ENCODE data around the gene DAPK3. TPM values are rescaled to one million over a fixed set of nuclear protein-coding genes. Genes with fewer than 3 reads are reported as not detected.

DAPK3 gene
- total RNA-seq, 1 donor from 2014 or later: 105 TPM

GRCh38 chr19:3976495-3977241 is 5.8 kb upstream of the DAPK3 start:
- H3K4me3 ChIP-seq (ENCODE audit: low read depth, low read length): no peak overlapping the region
- no peak for TF ChIP-seq CTCF (IDR thresholded peaks at IDR 0.05; ENCODE audit: insufficient read depth, low read length, severe bottlenecking)
- DNase-seq (ENCODE audit: low read depth) (no peak), FAIRE-seq (no peak)
- peaks cover 58% of the 10 kb centered on the region for H3K36me3 ChIP-seq (ENCODE audit: control insufficient read depth, insufficient read depth, low read length)
- H3K27me3 ChIP-seq (ENCODE audit: control insufficient read depth, insufficient read depth, low read length): no peaks in the 10 kb centered on the region

- TF ChIP-seq CTCF (IDR thresholded peaks at IDR 0.05; ENCODE audit: insufficient read depth, low read length, severe bottlenecking): no peak
- no peak for FAIRE-seq
- no peaks in the 10 kb centered on the region for H3K27me3 ChIP-seq (ENCODE audit: control insufficient read depth, insufficient read depth, low read length)
- H3K4me3 ChIP-seq (ENCODE audit: low read depth, low read length): no peak overlapping the region
- H3K36me3 ChIP-seq (ENCODE audit: control insufficient read depth, insufficient read depth, low read length): peaks cover 48% of the 10 kb centered on the region
- DNase-seq (ENCODE audit: low read depth): no peak
Observed at GRCh38 chr19:3975637-3976087, 4.8 kb upstream of the DAPK3 start.

- no peak for TF ChIP-seq CTCF (IDR thresholded peaks at IDR 0.05; ENCODE audit: insufficient read depth, low read length, severe bottlenecking)
- Histone ChIP-seq H3K4me3 (ENCODE audit: low read depth, low read length) (no peak overlapping the region), H3K36me3 (ENCODE audit: control insufficient read depth, insufficient read depth, low read length) (peaks cover 43% of the 10 kb centered on the region), H3K27me3 (ENCODE audit: control insufficient read depth, insufficient read depth, low read length) (no peaks in the 10 kb centered on the region)
- no peak for DNase-seq (ENCODE audit: low read depth)
- FAIRE-seq: no peak
Observed at GRCh38 chr19:3975144-3975543, 4.2 kb upstream of the DAPK3 start.

GRCh38 chr19:3970313-3970807 is 539 bp downstream of the DAPK3 start:
- FAIRE-seq (no peak), DNase-seq (ENCODE audit: low read depth) (no peak)
- Histone ChIP-seq H3K4me3 (ENCODE audit: low read depth, low read length) (peak overlapping the region; percentile 96), H3K27me3 (ENCODE audit: control insufficient read depth, insufficient read depth, low read length) (no peaks in the 10 kb centered on the region), H3K36me3 (ENCODE audit: control insufficient read depth, insufficient read depth, low read length) (peaks cover 24% of the 10 kb centered on the region)
- no peak for TF ChIP-seq CTCF (IDR thresholded peaks at IDR 0.05; ENCODE audit: insufficient read depth, low read length, severe bottlenecking)

- H3K36me3 ChIP-seq (ENCODE audit: control insufficient read depth, insufficient read depth, low read length): peaks cover 24% of the 10 kb centered on the region
- no peaks in the 10 kb centered on the region for H3K27me3 ChIP-seq (ENCODE audit: control insufficient read depth, insufficient read depth, low read length)
- DNase-seq (ENCODE audit: low read depth): peak; percentile 94
- H3K4me3 ChIP-seq (ENCODE audit: low read depth, low read length): peak overlapping the region; percentile 96
- peak; percentile 68 for FAIRE-seq
- peak; percentile 20 for TF ChIP-seq CTCF (IDR thresholded peaks at IDR 0.05; ENCODE audit: insufficient read depth, low read length, severe bottlenecking)
Observed at GRCh38 chr19:3969435-3970312, 1.2 kb downstream of the DAPK3 start.
